ENCODE measurements around the gene DNAAF5. TPM values are rescaled to one million over a fixed set of nuclear protein-coding genes. Genes with fewer than 3 reads are reported as not detected.

DNAAF5 gene
- total and polyA plus RNA-seq, 2 of the 13 experiments (the other 11 are each of a cell fraction or from before 2014, with no cell fraction given), result 11.9 to 21.5 TPM

DNA sequence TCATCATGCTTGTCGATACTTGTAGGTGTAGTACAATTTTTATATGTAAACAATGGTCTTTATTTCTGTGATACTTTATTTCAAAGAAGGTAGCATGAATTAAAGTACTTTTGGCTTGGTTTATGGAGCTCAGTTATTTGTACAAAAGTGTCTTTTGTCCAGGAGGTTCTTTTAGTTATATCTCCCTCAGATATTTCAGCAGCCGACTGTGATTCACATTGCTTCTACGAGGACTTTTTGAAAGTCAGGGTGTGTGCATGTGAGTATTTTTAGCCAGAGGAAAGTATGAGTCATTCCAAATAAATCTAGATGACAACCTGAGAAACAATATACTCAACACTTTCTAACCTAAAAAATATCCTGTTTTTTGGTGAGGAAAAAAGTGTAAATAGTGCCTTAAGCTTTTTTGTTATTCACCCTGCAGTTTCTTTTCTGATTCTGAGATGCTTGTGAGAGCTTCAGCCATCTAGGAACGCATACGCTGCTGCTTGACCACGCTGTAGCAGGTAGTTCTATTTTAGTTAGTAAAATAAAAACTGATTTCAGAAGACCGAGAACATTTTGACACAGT, 105.2 kb downstream of the DNAAF5 start:
- ATAC-seq (no peak), DNase-seq (ENCODE audit: low spot score) (peak; percentile 35), FAIRE-seq (no peak)
- H3K27ac ChIP-seq (ENCODE audit: extremely low read length, insufficient read depth, low read length), result no peak overlapping the region
- H4K20me1 ChIP-seq (ENCODE audit: insufficient read depth, low read length), result peaks cover 13% of the 10 kb centered on the region; the same call in 1 of the 2 replicates
- no peak overlapping the region for H3K4me2 ChIP-seq (ENCODE audit: low read depth, low read length)
- no peak overlapping the region for H2AFZ ChIP-seq (ENCODE audit: low read length)
- no peak overlapping the region for H3K9ac ChIP-seq (ENCODE audit: insufficient read depth, low read depth, low read length)
- H3K9me3 ChIP-seq (ENCODE audit: low read length), result no peaks in the 10 kb centered on the region
- ChIA-PET CTCF (ENCODE audit: low intra/inter-chr PET ratio, low total read pairs) (no interaction called here), POLR2A (no interaction called here)
- H3K79me2 ChIP-seq (ENCODE audit: insufficient read depth, low read length), result peaks cover 77% of the 10 kb centered on the region
- H3K27me3 ChIP-seq (ENCODE audit: control insufficient read depth in 1 of 2, insufficient read depth in 2 of 2, low read length in 2 of 2), result no peaks in the 10 kb centered on the region
- no peak for TF ChIP-seq MIXL1 (CRISPR knock-in tag; IDR thresholded peaks at IDR 0.05)
- TF ChIP-seq ZNF12 (CRISPR knock-in tag; IDR thresholded peaks at IDR 0.05), result peak; percentile 82
- TF ChIP-seq FOSL2 (CRISPR knock-in tag; IDR thresholded peaks at IDR 0.05), result peak; percentile 36; the same call in 1 of the 2 replicates
- intact Hi-C loops (cut with micrococcal nuclease; ENCODE audit: unreplicated experiment), result no loop called here
- H3K36me3 ChIP-seq (replicated peaks in 1 of 2; ENCODE audit: control insufficient read depth in 1 of 2, insufficient read depth in 2 of 2, low read length in 2 of 2), result peaks cover 1 to 6% of the 10 kb centered on the region in 2 experiments; a peak in 4 of 5 replicates
- peaks cover 23% of the 10 kb centered on the region for H3K4me1 ChIP-seq (ENCODE audit: insufficient read depth, low read length)
- WGBS (ENCODE audit: low lambda C conversion rate), result 89% methylated on average over 7 of the region's 7 CpGs
- in situ Hi-C loops (cut with HindIII; ENCODE audit: extremely low pct_ligation_motif_present, low pct_unique_long_range_greater_than_20kb), result no loop called here
- H3K4me3 ChIP-seq (replicated peaks in 1 of 3; ENCODE audit: insufficient read depth in 1 of 3, low read depth in 2 of 3, low read length in 3 of 3), result no peak overlapping the region
- no TSS peak for BruUV-seq (replicated peaks)

DNA sequence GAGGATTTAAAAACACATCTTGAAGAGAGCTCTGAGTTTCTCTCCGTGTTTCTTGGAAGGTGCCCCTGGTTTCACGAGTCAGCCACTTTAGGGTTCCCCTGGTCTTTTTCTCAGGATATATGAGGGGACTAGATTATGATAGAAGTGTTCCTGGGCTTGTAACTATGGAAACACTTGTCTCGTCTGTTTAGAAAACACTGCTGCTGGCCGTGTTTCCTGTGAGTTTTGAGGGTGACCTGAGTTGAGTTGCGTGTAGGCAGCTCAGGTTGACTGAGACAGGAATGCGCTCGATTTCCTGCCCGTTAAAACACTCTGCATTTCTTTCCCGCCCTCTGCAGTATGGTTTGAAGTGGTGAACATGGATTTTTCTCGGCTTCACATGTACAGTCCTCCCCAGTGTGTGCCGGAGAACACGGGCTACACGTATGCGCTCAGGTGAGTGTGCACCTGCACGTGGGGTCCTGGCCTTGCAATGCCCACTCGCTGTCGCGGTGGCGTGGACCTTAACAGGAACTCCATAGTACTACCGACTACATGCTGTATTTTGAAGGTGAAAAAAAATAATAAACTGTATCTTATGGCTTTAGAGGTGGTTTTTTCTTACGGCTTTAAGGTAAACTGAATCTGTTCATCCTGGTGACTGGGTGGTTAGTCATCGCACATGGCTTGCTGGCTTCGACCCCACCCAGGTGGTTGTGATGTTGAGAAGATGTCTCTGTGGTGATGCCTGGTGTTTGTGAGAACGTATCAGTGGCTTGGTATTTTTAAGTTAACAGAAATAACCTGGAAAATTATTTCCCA, 105.9 kb downstream of the DNAAF5 start, which contains the start of gene SUN1:
Gene SUN1, plus strand, starts transcription at position 310 of the 801 bp plus-strand sequence. Its CDS starts 49 bp downstream, at position 359.
- ChIA-PET POLR2A (no interaction called here), CTCF (ENCODE audit: low intra/inter-chr PET ratio, low total read pairs) (no interaction called here)
- ATAC-seq, result no peak
- peaks cover 1 to 6% of the 10 kb centered on the region in 2 experiments; a peak in 4 of 5 replicates for H3K36me3 ChIP-seq (replicated peaks in 1 of 2; ENCODE audit: control insufficient read depth in 1 of 2, insufficient read depth in 2 of 2, low read length in 2 of 2)
- H2AFZ ChIP-seq (ENCODE audit: low read length), result no peak within 1 kb of the TSS
- intact Hi-C loops (cut with micrococcal nuclease; ENCODE audit: unreplicated experiment) (no loop called here), in situ Hi-C loops (cut with HindIII; ENCODE audit: extremely low pct_ligation_motif_present, low pct_unique_long_range_greater_than_20kb) (no loop called here)
- H3K4me3 ChIP-seq (replicated peaks in 1 of 3; ENCODE audit: insufficient read depth in 1 of 3, low read depth in 2 of 3, low read length in 3 of 3), result no peak within 1 kb of the TSS
- peaks cover 23% of the 10 kb centered on the region for H3K4me1 ChIP-seq (ENCODE audit: insufficient read depth, low read length)
- H3K27ac ChIP-seq (ENCODE audit: extremely low read length, insufficient read depth, low read length), result peak within 1 kb of the TSS; percentile 19
- no peaks in the 10 kb centered on the region for H3K9me3 ChIP-seq (ENCODE audit: low read length)
- peaks cover 78% of the 10 kb centered on the region for H3K79me2 ChIP-seq (ENCODE audit: insufficient read depth, low read length)
- no peak for FAIRE-seq
- 95% methylated on average over 24 of the region's 24 CpGs for WGBS (ENCODE audit: low lambda C conversion rate)
- no peak within 1 kb of the TSS for H3K9ac ChIP-seq (ENCODE audit: insufficient read depth, low read depth, low read length)
- peak; percentile 13 for DNase-seq (ENCODE audit: low spot score)
- no TSS peak for BruUV-seq (replicated peaks)
- H4K20me1 ChIP-seq (ENCODE audit: insufficient read depth, low read length), result peaks cover 13% of the 10 kb centered on the region; the same call in 1 of the 2 replicates
- no peaks in the 10 kb centered on the region for H3K27me3 ChIP-seq (ENCODE audit: control insufficient read depth in 1 of 2, insufficient read depth in 2 of 2, low read length in 2 of 2)
- H3K4me2 ChIP-seq (ENCODE audit: low read depth, low read length), result no peak within 1 kb of the TSS
- TF ChIP-seq FOSL2 (CRISPR knock-in tag; IDR thresholded peaks at IDR 0.05), result peak; percentile 22; the same call in 1 of the 2 replicates
- TF ChIP-seq KDM2A (CRISPR knock-in tag; IDR thresholded peaks at IDR 0.05; ENCODE audit: borderline replicate concordance, low read depth), result no peak

Measured in HepG2 (cell line).